ENCODE results near the gene MOSPD3. TPM values are rescaled to one million over a fixed set of nuclear protein-coding genes. Genes with fewer than 3 reads are reported as not detected.

The MOSPD3 gene
- total and polyA plus RNA-seq, 2 of the 13 experiments (the other 11 are each of a cell fraction or from before 2014, with no cell fraction given): 7.6 to 8.8 TPM

DNA sequence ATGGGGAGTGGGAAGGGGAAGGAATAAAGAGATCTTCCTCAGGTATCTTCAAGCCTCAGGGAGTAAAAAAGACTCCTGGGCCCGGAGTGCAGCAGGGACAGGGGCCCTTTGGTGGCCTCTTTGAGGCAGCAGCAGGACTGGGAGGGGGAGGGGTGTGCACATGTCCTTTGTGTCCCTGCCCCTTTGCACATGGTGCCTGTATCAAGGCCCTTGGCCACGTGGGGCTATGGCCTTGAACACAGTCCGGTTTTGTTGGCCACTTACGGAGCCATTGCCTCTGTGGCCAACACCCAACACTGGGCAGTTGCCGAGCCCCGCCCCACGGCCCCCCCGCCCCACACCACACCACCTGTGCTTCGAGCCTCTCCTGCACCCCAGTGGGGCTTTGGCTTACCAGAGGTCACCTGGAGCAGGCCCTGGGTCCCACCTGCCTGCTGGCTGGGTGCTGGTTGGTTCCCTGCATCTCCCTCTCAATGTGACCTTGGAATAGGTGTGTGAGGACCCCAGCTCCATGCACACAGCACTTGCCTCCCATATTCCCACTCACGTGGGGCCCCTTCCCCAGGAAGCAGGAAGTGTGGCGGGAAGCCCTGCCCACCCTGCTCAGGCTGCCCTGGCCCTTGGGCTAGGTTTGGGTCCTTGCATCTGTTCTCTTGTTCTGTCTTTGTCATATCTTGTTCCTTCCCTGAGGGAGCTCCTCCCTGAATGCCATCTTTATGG is 44.0 kb upstream of the MOSPD3 start (continued):
- TF ChIP-seq GTF3A (CRISPR knock-in tag; conservative IDR thresholded peaks at IDR 0.05) (peak; percentile 87), NFKBIZ (CRISPR knock-in tag; IDR thresholded peaks at IDR 0.05) (no peak), KLF6 (CRISPR knock-in tag; IDR thresholded peaks at IDR 0.05) (peak; percentile 88), NFRKB (IDR thresholded peaks at IDR 0.05) (no peak), ZNF180 (CRISPR knock-in tag; IDR thresholded peaks at IDR 0.05; ENCODE audit: borderline replicate concordance, low read depth) (0 out of 2 replicates have a peak, but pooled peaks have one; percentile 50), GZF1 (CRISPR knock-in tag; IDR thresholded peaks at IDR 0.05) (no peak; the same call in 1 of the 2 replicates), ZNF766 (CRISPR knock-in tag; IDR thresholded peaks at IDR 0.05; ENCODE audit: borderline replicate concordance) (peak; percentile 59; the same call in 1 of the 2 replicates), CREM (IDR thresholded peaks at IDR 0.05) (peak; percentile 18; the same call in 1 of the 2 replicates), CREM (CRISPR knock-in tag; IDR thresholded peaks at IDR 0.05) (no peak), NPAS2 (CRISPR knock-in tag; IDR thresholded peaks at IDR 0.05; ENCODE audit: borderline replicate concordance) (no peak)
- TF ChIP-seq, protein P1, sequence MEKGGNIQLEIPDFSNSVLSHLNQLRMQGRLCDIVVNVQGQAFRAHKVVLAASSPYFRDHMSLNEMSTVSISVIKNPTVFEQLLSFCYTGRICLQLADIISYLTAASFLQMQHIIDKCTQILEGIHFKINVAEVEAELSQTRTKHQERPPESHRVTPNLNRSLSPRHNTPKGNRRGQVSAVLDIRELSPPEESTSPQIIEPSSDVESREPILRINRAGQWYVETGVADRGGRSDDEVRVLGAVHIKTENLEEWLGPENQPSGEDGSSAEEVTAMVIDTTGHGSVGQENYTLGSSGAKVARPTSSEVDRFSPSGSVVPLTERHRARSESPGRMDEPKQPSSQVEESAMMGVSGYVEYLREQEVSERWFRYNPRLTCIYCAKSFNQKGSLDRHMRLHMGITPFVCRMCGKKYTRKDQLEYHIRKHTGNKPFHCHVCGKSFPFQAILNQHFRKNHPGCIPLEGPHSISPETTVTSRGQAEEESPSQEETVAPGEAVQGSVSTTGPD (CRISPR knock-in tag; IDR thresholded peaks at IDR 0.05): peak; percentile 70; the same call in 1 of the 2 replicates
- TF ChIP-seq, protein P2, sequence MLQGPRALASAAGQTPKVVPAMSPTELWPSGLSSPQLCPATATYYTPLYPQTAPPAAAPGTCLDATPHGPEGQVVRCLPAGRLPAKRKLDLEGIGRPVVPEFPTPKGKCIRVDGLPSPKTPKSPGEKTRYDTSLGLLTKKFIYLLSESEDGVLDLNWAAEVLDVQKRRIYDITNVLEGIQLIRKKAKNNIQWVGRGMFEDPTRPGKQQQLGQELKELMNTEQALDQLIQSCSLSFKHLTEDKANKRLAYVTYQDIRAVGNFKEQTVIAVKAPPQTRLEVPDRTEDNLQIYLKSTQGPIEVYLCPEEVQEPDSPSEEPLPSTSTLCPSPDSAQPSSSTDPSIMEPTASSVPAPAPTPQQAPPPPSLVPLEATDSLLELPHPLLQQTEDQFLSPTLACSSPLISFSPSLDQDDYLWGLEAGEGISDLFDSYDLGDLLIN (CRISPR knock-in tag; IDR thresholded peaks at IDR 0.05; ENCODE audit: borderline replicate concordance): no peak
- TF ChIP-seq, protein P3, sequence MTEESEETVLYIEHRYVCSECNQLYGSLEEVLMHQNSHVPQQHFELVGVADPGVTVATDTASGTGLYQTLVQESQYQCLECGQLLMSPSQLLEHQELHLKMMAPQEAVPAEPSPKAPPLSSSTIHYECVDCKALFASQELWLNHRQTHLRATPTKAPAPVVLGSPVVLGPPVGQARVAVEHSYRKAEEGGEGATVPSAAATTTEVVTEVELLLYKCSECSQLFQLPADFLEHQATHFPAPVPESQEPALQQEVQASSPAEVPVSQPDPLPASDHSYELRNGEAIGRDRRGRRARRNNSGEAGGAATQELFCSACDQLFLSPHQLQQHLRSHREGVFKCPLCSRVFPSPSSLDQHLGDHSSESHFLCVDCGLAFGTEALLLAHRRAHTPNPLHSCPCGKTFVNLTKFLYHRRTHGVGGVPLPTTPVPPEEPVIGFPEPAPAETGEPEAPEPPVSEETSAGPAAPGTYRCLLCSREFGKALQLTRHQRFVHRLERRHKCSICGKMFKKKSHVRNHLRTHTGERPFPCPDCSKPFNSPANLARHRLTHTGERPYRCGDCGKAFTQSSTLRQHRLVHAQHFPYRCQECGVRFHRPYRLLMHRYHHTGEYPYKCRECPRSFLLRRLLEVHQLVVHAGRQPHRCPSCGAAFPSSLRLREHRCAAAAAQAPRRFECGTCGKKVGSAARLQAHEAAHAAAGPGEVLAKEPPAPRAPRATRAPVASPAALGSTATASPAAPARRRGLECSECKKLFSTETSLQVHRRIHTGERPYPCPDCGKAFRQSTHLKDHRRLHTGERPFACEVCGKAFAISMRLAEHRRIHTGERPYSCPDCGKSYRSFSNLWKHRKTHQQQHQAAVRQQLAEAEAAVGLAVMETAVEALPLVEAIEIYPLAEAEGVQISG (CRISPR knock-in tag; IDR thresholded peaks at IDR 0.05): peak; percentile 57; the same call in 1 of the 2 replicates
- TF ChIP-seq, protein P4, sequence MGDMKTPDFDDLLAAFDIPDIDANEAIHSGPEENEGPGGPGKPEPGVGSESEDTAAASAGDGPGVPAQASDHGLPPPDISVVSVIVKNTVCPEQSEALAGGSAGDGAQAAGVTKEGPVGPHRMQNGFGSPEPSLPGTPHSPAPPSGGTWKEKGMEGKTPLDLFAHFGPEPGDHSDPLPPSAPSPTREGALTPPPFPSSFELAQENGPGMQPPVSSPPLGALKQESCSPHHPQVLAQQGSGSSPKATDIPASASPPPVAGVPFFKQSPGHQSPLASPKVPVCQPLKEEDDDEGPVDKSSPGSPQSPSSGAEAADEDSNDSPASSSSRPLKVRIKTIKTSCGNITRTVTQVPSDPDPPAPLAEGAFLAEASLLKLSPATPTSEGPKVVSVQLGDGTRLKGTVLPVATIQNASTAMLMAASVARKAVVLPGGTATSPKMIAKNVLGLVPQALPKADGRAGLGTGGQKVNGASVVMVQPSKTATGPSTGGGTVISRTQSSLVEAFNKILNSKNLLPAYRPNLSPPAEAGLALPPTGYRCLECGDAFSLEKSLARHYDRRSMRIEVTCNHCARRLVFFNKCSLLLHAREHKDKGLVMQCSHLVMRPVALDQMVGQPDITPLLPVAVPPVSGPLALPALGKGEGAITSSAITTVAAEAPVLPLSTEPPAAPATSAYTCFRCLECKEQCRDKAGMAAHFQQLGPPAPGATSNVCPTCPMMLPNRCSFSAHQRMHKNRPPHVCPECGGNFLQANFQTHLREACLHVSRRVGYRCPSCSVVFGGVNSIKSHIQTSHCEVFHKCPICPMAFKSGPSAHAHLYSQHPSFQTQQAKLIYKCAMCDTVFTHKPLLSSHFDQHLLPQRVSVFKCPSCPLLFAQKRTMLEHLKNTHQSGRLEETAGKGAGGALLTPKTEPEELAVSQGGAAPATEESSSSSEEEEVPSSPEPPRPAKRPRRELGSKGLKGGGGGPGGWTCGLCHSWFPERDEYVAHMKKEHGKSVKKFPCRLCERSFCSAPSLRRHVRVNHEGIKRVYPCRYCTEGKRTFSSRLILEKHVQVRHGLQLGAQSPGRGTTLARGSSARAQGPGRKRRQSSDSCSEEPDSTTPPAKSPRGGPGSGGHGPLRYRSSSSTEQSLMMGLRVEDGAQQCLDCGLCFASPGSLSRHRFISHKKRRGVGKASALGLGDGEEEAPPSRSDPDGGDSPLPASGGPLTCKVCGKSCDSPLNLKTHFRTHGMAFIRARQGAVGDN (CRISPR knock-in tag; IDR thresholded peaks at IDR 0.05): peak; percentile 92
